Neural progenitor cell (in vitro differentiated cells): ENCODE measurements around the gene GPR151.

ENCODE experiments used
- CTCF ChIP-seq: fragments of 200-600 bp; sonication (generic); IDR thresholded peaks from 2 replicates; pipeline ENCODE4 v1.5.1; 2017; ENCODE audit warnings: antibody characterized with exemption, mild to moderate bottlenecking
- EZH2 ChIP-seq: fragments of 200-600 bp; sonication (generic); IDR thresholded peaks from 2 replicates; pipeline ENCODE4 v1.6.1; 2017; ENCODE audit warnings: antibody characterized with exemption, mild to moderate bottlenecking, moderate library complexity

- TF ChIP-seq CTCF (no peak), EZH2 (no peak)
Observed at GRCh38 chr5:146463446-146463845, 52.5 kb downstream of the GPR151 start.
